Left ventricle myocardium superior (tissue), 1 donor: ENCODE measurements around the gene SPEM1. TPM values are rescaled to one million over a fixed set of nuclear protein-coding genes. Genes with fewer than 3 reads are reported as not detected.

Experiments
- ATAC-seq: fragments of 200-7000 bp; cut with Tn5 transposase; one replicate; pipeline ENCODE4 v1.9.1; 2020; ENCODE audit warnings: mild to moderate bottlenecking, moderate library complexity
- DNase-seq: peaks from one replicate; pipeline ENCODE4 v3.0.0-alpha.2; 2020
- intact Hi-C: fragments of 100-400 bp; cut with micrococcal nuclease; formaldehyde crosslinking; loops from one replicate; pipeline ENCODE4 v1.11.0; 2022
- long read RNA-seq: library from polyadenylated mRNA; unstranded; transcript quantifications from one replicate; pipeline ENCODE4 v2.0.0, GENCODE V29; 2021
- total RNA-seq: library from RNA; stranded (reverse); fragmentation: NEBNext Ultra II Directional; extraction: Animal tissue kit (Norgen Biotek cat#: 25700); gene quantifications from one replicate; pipeline ENCODE4 v1.2.1, GENCODE V29; 2021
- donor health status: DM: no; HTN: yes; CAD: no; lungs with severe emphysema.

Gene SPEM1, protein sequence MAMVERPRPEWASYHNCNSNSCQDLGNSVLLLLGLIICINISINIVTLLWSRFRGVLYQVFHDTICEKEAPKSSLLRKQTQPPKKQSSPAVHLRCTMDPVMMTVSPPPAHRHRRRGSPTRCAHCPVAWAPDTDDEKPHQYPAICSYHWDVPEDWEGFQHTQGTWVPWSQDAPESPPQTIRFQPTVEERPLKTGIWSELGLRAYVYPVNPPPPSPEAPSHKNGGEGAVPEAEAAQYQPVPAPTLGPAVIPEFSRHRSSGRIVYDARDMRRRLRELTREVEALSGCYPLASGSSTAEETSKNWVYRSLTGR
- not detected for total RNA-seq
- long read RNA-seq = 0 reads

DNA sequence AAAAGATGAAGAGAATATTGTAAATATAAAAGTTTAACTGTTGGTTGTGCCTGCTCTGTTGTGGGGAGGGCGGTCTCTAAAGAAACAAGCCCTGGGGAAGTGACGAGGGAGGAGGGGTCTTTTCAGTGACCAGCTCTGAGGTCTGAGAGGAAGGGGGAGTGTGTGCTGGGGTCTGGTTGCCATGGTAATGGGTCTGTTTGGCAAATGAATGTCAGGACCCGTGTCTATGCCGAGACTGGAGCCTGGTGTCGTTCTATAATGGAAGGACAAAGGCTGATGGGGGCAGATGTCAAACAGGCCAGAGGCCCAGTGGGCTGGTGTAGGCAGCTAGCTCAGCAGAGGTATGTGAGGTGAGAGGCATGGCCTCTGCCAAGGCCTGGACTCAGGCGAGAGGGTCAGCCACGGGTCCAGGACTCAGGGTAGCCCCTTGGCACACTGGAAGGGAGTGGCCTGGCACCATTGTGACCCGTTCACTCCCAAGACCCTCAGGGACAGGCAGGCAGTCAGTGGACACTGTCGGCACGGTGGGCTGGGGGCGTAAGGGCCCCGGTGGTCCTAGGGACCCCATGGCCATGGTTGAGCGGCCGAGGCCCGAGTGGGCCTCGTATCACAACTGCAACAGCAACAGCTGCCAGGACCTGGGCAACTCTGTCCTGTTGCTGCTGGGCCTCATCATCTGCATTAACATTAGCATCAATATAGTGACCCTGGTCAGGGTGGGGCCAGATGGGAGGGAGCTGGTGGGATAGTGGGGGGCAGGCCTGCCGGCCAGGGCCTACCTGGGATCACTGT, at the start of gene SPEM1:
Gene SPEM1, plus strand, starts transcription at position 506 of the 792 bp plus-strand sequence. Its CDS starts 61 bp downstream, at position 567.
- intact Hi-C loops = no loop called here
- DNase-seq = no peak
- no peak for ATAC-seq

DNA sequence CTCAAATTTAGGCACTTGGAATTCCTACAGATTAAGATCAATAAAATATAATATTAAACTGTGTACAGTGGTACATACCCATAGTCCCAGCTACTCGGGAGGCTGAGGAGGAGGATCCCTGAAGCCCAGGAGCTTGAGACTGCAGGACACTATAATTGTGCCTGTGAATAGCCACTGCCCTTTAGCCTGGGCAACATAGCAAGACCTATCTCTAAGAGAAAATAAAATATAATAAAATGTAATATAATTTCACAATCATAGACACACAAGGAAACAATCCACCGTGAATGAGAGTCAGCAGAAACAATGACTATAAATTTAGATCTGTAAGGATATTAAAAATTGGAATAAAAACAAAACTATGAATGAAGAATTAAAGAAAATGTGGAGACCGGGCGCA, 49.3 kb upstream of the SPEM1 start:
- intact Hi-C loops = no loop called here
- ATAC-seq (no peak), DNase-seq (no peak)

DNA sequence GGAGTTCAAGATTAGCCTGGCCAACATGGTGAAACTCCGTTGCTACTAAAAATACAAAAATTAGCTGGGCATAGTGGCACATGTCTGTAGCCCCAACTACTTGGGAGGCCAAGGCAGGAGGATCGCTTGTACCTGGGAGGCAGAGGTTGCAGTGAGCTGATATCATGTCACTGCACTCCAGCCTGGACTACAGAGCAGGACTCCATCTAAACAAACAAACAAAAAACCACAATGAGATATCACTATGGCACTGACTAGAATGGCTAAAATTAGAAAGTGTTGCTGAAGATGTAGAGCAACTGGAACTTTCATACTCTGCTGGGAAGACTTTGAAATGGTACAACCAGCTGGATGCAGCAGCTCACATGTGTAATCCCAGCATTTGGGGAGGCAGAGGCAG, 45.8 kb upstream of the SPEM1 start:
- intact Hi-C loops = no loop called here
- ATAC-seq (no peak), DNase-seq (no peak)

DNA sequence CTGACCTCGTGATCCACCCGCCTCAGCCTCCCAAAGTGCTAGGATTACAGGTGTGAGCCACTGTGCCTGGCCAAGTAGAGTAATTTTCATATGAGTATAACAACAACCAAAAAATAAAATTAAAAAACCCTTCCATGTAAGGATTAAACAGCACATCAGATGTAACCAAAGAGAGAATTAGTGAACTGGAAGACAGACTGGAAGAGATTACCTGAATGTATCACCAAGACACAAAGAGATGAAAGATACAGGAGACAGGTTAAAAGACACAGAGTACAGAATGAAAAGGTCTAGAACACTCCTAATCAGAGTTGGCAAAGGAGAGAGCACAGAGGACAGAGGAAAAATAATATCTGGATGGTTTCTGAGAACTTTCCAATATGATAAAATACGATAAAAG, 41.0 kb upstream of the SPEM1 start:
- no peak for DNase-seq
- ATAC-seq = no peak
- intact Hi-C loops = no loop called here

DNA sequence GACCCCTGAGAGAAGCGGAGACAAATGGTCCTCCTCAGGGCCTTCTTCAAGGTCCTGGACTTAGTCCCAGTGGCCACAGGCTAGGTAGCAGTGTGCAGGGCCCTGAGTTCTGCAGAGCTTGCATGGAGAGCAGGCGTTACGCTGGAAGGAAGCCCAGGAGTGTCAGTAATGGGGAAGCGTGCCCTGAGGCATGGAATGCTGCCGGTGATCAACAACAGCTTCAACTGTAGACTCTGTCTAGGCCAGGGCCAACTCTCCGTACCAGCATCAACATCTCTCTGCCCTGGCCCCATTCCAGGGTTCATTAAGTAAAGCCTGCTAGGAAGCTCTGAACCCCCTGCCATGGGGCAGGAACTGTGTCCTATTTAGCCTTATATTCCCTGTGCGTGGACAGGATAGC, 39.8 kb upstream of the SPEM1 start:
- intact Hi-C loops = no loop called here
- DNase-seq = peak; percentile 80
- peak; percentile 87 for ATAC-seq

DNA sequence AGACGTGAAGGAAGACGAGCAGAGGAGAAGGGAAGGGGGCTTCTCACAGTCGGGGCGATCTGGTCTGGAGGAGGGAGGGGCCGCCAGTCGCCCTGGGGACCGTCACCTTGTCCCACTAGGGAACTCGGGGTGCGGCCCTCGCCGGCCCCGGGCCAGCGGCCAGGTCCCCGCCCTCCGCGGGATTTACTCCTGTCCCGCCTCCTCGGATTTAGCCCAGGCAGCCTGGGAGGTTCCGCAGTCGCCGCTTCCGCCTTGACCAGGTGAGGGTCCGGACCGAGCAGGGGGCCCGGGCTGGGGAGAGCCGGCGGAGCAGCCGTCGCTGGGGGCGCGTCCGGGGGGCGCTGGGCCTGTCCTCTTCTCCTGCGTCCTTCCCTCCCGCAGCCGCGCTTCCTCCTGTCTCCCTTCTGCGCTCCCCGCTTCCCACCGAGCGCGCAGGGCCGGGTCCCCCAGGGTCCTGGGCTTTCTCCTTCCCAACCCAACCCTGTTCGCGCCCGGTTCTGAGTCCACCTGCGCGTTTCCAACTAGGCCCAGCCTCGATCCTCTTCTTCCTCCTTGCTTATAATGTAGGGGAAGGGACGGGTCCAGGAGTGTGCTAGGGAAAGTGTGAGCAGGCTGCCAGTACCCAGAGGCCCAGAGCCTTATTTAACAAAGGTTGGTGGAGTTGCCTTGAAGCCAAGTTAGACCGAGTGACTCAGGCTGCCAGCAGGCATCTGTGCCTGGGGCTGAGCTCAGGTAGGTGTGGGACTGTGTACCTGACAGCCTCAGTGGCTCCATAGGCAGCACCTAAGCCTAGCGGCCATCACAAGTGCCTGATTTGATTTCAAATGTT, 39.1 kb upstream of the SPEM1 start, which contains the start of gene TNK1:
Gene TNK1, plus strand, starts transcription at position 235 of the 829 bp plus-strand sequence. CDS start 1,838 bp downstream, outside the sequence.
- intact Hi-C loops = no loop called here
- DNase-seq = peak; percentile 74
- ATAC-seq = peak; percentile 73

DNA sequence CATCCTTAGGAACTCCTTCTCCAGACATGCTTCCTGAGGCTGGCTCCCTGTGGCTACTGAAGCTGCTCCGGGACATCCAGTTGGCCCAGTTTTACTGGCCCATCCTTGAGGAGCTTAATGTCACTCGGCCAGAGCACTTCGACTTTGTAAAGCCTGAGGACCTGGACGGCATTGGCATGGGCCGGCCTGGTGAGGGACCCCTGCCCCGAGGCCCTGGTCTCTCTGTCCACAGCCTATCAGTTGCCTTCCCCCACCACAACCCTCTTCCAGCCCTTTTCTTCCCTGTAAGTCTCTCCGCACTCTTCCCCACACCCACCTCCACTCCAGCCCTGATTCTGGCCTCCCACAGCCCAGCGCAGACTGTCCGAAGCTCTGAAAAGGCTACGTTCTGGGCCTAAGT, 37.2 kb upstream of the SPEM1 start:
- ATAC-seq (no peak), DNase-seq (no peak)
- intact Hi-C loops = no loop called here

DNA sequence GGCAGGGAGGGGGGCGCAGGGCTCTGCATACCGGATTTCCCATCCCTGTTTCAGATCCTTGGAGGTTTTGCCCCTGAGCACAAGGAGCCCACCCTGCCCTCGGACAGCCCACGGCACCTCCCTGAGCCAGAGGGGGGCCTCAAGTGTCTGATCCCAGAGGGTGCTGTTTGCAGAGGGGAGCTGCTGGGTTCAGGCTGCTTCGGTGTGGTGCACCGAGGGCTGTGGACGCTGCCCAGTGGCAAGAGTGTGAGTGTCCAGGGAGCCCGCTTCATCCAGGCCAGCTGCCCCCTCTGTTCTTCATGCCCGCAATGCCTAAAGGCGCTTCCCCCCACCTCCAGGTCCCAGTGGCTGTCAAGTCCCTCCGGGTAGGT, 36.8 kb upstream of the SPEM1 start:
- no peak for DNase-seq
- ATAC-seq = no peak
- intact Hi-C loops = no loop called here

DNA sequence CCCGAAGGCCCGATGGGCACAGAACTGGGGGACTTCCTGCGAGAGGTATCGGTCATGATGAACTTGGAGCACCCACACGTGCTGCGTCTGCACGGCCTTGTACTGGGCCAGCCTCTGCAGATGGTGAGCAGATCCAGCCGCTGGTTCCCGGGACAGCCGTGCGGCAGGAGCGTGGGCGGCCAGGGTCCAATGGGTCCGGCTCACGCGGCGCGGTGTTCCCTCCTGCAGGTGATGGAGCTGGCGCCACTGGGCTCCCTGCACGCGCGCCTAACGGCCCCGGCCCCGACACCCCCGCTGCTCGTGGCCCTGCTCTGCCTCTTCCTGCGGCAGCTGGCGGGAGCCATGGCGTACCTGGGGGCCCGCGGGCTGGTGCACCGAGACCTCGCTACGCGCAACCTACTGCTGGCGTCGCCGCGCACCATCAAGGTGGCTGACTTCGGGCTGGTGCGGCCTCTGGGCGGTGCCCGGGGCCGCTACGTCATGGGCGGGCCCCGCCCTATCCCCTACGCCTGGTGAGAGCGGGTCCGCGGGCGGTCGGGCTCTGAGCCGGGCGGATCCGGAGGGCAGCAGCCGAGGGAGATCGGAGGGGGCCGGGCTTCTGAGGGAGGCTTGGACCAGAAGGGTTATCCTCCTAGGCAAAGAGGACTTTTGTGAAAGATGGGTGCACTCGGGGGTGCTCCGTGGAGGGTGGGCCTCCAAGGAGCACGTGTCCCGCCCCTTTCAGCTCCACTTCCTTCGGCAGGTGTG, 36.2 kb upstream of the SPEM1 start:
- ATAC-seq (peak; percentile 57), DNase-seq (peak; percentile 68)
- intact Hi-C loops = no loop called here

DNA sequence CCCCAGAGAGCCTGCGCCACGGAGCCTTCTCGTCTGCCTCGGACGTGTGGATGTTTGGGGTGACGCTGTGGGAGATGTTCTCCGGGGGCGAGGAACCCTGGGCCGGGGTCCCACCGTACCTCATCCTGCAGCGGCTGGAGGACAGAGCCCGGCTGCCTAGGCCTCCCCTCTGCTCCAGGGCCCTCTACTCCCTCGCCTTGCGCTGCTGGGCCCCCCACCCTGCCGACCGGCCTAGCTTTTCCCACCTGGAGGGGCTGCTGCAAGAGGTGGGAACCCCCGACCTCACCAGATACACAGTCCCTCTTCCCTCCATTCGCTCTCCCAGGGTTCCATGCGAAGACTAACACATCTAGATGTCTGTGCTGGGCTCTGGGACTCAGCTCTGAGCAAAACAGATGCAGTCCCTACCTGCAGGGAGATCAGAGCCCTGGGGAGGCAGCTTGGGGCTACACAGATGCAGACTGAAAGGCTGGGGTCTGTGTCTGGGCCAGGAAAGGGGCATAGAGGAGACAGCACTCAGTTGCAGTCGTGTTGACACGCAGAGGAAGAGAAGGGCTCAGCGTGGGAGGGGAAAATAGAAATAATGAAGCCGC, 35.5 kb upstream of the SPEM1 start:
- DNase-seq (no peak), ATAC-seq (no peak)
- intact Hi-C loops = no loop called here

DNA sequence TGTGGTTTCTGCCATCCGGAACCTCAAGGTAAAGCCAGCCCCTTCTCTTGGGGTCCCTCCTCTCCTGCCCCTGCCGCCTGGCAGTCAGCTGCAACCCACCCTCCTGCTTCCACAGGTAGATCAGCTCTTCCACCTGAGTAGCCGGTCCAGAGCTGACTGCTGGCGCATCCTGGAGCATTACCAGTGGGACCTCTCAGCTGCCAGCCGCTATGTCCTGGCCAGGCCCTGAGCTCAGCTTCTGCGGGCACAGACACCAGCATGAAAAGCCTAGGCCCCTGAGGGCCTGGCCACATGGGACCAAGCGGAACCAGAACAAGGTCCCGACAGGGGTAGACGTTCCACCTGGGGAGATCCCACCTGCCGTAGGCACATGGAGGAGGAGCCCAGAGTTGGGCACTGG, 31.3 kb upstream of the SPEM1 start:
- no peak for ATAC-seq
- no peak for DNase-seq
- intact Hi-C loops = no loop called here

DNA sequence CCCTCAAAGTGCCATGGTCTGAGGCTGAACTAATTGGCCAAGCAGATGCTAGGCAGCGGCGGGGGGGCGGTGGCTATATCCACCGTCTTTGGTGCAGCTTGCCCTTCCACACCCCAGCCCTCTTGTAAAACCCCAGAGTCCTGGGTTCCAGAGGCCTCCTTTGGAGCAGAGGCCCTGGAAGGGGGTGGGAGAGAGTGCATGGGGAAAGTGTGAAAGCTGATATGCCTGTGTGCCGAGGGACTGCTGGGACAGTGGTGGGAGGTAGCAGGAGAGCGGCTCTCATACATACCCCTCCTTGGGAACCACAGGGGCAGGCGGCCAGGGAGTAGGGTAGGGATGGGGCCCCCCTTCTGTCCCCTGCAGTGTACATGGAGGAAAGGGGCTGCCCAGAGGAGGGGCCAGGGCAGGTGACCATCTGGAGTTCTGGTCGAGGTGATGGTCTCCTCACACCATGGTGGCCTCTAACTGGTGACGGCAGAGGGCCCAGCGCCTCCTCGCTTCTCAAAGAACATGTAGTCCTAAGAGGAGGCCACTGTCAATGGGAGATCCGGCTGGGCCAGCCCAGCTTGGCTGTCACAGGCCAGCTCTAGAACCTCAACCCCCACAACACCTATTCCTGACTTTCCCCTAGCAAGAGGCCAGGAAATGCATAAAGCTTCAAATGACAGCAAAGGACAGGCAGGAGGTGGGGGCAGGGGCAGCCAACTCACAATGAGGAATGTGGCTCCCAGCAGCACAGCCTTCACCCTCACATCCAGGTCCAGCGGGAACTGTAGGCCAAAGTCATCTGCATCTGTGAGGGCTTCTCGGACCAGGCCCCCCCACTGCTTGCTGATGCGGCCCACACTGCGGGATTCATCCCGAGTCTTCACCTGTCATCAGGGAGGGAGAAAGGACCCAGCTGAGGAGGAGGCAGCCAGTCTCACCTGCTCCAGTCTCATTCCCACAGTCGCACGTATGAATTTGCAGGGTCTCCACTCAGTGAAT, 29.9 kb upstream of the SPEM1 start:
- intact Hi-C loops = no loop called here
- ATAC-seq = no peak
- no peak for DNase-seq

DNA sequence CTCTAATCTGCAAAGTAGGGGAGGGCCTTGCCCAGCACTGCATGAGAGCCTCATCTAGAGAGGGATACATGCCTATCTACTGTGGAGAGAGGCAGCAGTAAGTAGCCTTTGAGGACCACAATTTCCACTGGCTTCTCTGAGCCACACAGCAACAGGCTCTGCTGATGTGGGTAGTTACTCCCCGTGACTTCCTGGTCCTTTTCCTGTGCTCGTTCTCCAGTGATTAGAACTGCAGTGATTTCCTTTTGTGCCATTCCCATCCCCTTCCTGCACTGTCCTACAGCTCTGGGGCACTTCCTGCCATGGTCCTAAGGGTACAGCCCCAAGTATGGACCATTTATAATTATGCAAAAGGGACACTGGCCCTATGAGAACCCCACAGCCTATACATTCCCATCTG, 28.8 kb upstream of the SPEM1 start:
- no peak for DNase-seq
- ATAC-seq = no peak
- intact Hi-C loops = no loop called here

DNA sequence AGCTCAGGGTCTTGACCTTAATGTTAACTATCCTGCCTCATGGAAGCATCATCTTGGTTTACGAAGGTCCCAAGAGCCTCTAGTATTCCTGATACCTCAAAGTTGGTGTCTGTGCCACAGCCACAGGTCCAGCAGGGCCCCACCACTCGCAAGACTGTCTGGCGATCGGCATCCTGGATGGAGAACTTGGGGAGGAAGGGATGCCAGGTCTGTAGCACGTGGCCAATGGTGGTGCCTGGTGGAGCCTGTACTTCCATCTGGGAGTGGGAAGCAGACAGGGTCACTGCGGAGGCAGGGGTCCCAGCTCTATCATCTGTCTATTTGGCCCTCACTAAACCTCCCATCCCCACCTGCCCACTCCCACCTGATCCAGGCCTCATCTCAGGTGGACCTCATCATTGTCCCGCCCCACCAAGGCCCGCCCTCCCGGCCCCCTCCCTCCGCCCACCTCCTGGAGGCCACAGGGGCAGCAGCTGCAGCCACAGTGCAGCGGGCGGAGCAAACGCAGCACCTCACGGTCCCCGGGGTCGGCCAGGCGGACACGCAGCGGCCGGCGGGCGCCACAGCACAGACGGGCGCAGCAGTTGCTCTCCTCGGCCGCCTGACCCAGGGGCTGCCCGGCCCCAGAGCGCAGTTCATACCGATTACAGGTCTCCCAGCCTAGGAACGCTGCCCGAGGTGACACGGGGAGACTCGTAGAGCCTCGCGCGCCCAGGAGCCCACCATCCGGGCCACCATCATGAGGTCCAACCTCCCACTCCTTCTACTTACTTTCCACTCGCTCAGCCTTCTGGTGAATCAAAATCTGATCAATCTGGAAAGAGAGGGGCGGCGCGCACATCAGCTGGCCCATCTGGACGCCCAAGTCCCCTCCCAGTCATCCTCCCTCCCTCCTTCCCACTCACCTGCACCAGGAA, 27.2 kb upstream of the SPEM1 start:
- intact Hi-C loops = no loop called here
- no peak for ATAC-seq
- DNase-seq = no peak

DNA sequence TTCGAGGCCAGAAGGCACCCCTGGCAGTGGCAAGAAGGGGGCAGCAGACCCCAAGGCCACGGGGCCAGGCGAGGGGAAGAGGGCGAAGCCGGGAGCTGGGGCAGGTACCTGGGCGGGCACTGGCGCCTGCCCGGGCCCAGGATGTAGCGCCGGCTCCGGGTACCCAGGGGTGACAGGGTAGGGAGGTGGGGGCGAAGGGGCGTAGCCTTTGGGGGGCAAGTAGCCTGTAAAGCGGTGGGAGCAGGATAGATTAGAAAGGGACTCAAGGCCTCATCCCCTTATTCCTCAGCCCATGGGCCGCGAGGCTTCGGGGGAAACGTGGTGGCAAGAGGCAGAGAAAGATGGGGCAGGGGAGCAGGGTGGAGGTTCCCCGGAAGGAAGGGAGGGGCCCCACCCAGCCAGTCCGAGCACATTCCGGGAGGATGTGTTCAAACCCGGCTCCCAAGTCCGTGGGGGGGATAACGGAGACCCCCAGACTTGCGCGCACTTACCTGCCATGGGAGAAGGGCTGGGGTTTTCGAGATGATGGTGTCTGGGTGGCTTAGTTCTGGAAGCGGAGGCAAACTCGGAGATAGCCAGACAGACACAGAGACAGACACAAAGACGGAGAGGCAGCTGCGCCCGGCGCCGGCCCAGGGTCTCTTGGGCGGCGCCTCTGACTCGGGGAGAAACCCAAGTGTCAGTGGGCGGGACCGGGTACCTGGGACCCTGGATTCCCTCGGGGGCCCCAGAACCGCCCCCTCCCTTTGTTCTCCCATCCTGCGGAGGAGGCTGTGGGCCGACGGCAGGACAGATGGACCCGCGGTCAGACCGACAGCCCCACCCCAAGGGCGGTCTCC, 26.3 kb upstream of the SPEM1 start:
- DNase-seq = no peak
- intact Hi-C loops = no loop called here
- ATAC-seq = peak; percentile 21
